NOMO-1 treated with DMSO at 0.1 percent for 48 hours (cell line): Measurements from ENCODE around the gene RCHY1.

ENCODE experiments used
- DNase-seq: peaks from one replicate; lab custom pipeline; 2025; ENCODE audit not compliant: unreplicated experiment; lab: John Stamatoyannopoulos, UW

The RCHY1 gene

GRCh38 chr4:75432683-75433082 lies 81.5 kb downstream of the RCHY1 start:
- peak; percentile 1 for DNase-seq

- DNase-seq = no peak
Observed at GRCh38 chr4:75429208-75429607, 85.0 kb downstream of the RCHY1 start.
